NCI-H2227 treated with DMSO at 0.1 percent for 48 hours (cell line): ENCODE data around the gene SART1.
"Not testable (repeated sequence)": the region's sequence is repeated elsewhere in the genome, so short reads cannot be mapped to it uniquely, and the experiment has no call there.

Experiments
- DNase-seq: peaks from one replicate; lab custom pipeline; 2025; lab: John Stamatoyannopoulos, UW

The SART1 gene

GRCh38 chr11:65988791-65989592 lies 27.5 kb downstream of the SART1 start:
- peak; percentile 97 for DNase-seq

GRCh38 chr11:65992056-65992455 lies 30.5 kb downstream of the SART1 start:
- DNase-seq, result no peak

DNA sequence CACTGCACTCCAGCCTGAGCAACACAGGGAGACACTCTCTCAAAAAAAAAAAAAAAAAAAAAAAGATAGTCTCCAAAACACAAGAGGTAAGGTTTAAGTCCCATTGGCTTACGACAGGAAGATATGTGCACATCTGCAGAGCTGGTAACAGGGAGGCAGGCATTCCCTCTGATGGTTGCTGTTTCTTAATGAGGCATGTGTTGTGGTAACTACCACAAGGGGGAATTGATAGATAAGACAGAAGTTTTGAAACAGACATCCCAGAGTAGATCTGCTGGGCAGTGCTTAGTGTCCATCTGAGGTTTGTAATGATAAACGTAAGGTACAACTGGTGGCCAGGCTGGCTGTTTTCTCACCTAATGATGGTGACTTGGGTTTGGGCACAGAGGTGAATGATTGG lies 35.8 kb downstream of the SART1 start:
- DNase-seq, result no peak

GRCh38 chr11:66001942-66002647 lies 40.6 kb downstream of the SART1 start, which contains the start of the genes BANF1 and EIF1AD:
BANF1 (plus strand) TSS chr11:66002503; CDS start chr11:66003251, 748 bp downstream.
EIF1AD (minus strand) TSS chr11:66002157; CDS start chr11:66000389, 1,768 bp downstream.
- DNase-seq, result peak; percentile 99

DNA sequence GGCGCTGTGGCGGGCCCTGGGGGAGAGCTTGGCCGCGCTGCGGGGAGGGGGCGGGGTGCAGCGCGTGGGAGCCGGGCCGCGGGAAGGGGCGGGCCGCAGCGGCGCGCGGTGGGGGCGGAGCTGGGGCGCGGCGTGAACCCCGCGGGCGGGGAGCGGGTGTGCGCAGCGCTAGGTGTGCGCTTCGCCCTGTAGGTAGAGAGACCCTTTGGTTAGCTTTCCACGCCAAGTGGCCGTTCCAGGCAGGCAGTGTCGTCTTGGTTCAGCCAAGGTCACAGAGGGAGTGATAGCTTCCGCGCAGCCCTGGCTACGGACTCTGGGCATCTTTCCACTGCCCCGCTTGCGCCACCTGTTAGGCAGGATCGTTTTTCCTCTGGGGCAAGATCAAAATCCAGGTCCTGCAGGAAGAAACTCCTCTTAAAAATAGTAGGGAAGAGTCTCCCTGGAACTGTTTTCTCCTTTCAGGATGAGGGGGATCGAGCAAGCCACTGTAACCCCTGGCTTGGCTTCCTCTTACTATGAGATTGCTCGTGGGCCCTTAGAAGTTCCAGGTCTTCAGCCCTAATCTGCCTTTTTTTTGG lies 41.2 kb downstream of the SART1 start:
- peak; percentile 69 for DNase-seq

- DNase-seq, result no peak
Observed at GRCh38 chr11:66003291-66003690, 41.8 kb downstream of the SART1 start.

DNA sequence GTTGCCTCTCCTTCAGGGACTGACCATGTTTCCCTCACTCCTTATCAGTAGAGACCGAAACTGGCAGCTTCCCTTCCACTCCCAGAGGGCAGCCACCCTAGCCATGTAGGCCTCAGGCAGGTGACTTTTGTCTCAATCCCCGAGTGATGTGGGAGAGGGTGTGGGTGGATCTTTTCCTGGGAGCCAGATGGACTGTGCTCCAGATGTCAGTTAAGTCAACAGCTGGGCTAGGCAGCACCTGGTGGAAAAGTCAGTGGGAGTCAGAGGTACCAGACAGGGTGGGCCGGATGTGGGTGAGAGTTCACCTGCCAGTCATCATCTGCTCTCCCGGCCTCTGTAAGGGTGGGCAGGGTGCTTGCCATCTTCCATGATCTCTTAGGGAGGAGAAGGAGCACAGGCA lies 42.7 kb downstream of the SART1 start:
- DNase-seq, result no peak

- no peak for DNase-seq
Observed at GRCh38 chr11:66006134-66006890, 44.8 kb downstream of the SART1 start.

- DNase-seq, result no peak
Observed at GRCh38 chr11:66006891-66007176, 45.3 kb downstream of the SART1 start.

DNA sequence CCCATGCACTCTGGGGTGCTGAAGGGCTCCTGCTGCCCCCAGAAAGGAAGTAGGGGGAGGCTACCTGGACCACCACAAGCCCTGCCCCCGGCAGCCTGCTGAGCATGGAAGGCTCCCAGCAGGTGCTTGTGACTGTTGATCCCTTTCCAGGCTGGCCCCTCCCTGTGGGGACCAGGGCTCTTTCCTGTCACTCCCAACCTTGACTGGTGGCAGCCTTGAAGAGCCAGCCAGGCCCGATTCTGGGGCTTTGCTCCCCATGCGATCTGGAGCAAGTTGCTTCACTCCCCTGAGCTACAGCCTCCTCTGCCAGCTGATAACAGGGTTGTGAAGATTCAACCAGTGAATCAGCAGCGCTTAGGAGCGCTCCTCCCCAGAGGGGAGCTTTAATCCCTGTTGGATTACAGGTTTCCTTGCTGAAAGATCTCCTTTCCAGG lies 45.7 kb downstream of the SART1 start:
- DNase-seq, result no peak

- DNase-seq, result no peak
Observed at GRCh38 chr11:66008095-66008467, 46.5 kb downstream of the SART1 start.

DNA sequence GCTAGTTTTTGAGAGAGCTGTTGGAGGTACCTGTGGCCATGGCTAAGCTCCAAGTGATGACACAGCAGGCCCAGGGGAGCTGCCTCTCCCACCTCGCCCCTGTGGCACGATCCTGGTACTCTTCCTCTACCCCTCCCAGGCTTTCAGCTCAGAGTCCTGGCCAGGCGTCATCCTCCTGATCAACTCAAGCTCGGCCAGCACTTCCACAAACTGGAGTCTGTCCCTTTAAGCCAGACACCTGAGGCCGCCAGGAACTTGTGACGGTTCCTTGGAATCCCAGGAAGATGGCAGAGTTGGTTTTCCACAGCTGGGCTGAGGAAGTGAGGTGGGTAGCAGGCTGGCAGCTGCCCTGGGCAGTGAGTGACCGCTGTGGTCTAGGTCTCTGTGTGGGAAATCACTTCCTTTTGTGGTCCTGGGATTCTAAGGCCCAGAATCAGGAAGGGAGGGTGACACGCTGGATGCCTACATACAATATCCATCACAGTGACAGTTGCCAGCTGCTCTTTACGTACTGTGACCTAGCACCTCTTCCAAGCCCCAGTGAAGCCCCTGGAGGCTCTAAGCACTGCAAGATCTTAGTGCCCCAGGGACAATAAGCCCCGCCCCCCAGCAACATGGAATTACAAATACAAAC lies 47.1 kb downstream of the SART1 start:
- DNase-seq, result no peak

- DNase-seq, result not testable (repeated sequence)
Observed at GRCh38 chr11:66010036-66010435, 48.5 kb downstream of the SART1 start.

- no peak for DNase-seq
Observed at GRCh38 chr11:66011239-66011784, 49.8 kb downstream of the SART1 start.

DNA sequence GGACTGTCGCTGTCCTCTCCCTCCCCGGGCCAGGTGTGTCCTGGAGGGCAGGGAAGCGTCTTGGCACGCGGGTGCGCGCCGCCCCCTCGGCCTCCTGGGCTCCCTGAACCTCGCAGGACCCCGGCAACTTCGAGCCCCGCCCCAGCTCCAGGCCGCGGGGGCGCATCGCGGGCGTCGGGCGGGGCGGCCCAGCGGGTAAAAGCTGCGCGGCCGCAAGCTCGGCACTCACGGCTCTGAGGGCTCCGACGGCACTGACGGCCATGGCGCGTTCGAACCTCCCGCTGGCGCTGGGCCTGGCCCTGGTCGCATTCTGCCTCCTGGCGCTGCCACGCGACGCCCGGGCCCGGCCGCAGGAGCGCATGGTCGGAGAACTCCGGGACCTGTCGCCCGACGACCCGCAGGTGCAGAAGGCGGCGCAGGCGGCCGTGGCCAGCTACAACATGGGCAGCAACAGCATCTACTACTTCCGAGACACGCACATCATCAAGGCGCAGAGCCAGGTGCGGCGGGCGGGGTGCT lies 50.3 kb downstream of the SART1 start, which contains the start of gene CST6:
Gene CST6, plus strand, starts transcription at position 224 of the 519 bp plus-strand sequence. Its CDS starts 37 bp downstream, at position 261.
- no peak for DNase-seq

DNA sequence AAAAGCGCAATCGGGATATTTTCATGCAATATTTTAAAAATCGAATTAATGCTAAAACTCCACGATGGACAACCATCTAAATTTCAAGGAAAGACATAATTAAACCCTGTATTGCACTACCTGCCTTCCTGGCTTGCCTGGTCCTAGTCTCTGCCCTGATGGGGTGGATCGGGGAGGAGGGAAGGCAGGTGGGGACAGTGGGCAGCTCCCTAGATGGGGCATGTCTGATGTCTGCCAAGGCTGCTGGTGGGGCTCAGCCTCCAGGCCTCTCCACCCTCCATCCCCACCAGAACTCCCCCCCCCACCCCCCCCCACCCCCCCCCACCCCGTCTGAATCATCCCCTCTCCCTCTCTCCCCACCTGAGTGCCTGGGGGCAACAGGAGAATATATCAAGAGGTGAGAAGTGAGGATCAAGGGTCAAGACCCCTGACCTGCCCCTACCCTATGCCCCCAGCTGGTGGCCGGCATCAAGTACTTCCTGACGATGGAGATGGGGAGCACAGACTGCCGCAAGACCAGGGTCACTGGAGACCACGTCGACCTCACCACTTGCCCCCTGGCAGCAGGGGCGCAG lies 50.9 kb downstream of the SART1 start:
- no peak for DNase-seq

DNA sequence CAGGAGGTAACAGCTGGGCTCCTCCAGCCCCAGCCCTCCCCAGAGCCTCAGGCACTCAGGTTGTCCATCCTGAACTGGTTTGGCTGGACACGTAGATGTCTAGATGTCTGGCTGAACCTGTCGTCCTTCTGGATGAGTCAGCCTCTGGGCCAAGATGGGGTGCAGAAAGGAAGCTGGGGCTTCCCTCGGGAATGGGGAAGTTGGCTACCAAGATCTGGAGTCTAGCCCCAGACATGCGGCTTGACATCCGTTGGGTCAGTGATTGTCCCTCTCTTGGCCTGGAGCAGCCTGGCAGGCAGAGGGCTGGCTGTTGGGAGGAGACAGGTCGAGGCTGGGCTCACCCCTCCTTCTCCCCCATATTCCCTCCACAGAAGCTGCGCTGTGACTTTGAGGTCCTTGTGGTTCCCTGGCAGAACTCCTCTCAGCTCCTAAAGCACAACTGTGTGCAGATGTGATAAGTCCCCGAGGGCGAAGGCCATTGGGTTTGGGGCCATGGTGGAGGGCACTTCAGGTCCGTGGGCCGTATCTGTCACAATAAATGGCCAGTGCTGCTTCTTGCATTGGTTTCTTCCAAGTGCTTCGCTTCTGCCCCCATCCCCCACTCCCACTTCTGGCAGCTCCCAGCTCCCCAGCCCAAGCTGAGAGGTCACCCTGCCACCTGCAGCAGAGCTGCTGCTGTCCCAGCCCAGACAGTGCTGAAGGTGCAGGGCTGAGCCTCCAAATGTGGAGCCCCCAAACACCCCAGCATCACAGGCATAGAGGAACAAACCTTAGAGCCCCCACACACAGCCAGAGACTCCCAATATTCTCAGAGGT lies 51.6 kb downstream of the SART1 start:
- no peak for DNase-seq

DNA sequence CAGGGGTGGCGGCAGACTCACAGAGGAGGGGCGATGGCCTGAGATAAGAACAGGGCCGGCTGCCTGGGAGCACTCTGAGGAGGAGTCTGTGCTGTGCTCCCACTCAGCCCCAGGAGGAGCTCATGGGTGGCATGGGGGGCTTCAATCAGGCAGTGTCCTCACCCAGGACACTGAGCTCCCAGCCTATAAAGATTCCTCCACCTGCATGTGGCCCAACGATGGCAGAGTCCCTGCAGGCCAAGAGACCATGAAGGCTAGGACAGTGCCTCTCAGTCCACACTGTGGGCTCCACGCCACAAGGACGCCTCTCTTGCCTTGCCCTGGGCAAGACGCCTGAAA lies 52.2 kb downstream of the SART1 start:
- DNase-seq, result no peak

- no peak for DNase-seq
Observed at GRCh38 chr11:66014804-66015453, 53.4 kb downstream of the SART1 start.
